HepG2 (cell line): ENCODE results near the gene RPS6KA2.

Experiments
- JARID2 ChIP-seq: sonication (generic); formaldehyde crosslinking; IDR thresholded peaks from 2 replicates; pipeline ENCODE4 v1.8.1; 2023; ENCODE audit warnings: missing genetic modification reagents, inconsistent platforms; ENCODE audit not compliant: insufficient replicate concordance
- POLR2AphosphoS5 ChIP-seq: IDR thresholded peaks from 2 replicates; pipeline ENCODE4 v1.6.1; 2012; ENCODE audit warnings: low read depth, low read length
- SMAD1 ChIP-seq: sonication (generic); formaldehyde crosslinking; IDR thresholded peaks from 2 replicates; pipeline ENCODE4 v1.4.0; 2020; ENCODE audit warnings: missing genetic modification reagents, low read depth, mild to moderate bottlenecking, borderline replicate concordance
- SMAD3 ChIP-seq: sonication (generic); formaldehyde crosslinking; IDR thresholded peaks from 2 replicates; pipeline ENCODE4 v1.4.0; 2020; ENCODE audit warnings: missing genetic modification reagents

- no peak for TF ChIP-seq SMAD3
- TF ChIP-seq POLR2AphosphoS5, result no peak
- TF ChIP-seq JARID2 (CRISPR knock-in tag), result no peak
- no peak for TF ChIP-seq SMAD1 (CRISPR knock-in tag)
Observed at GRCh38 chr6:166579237-166579850, 47.7 kb downstream of the RPS6KA2 start.
